KMS-11 (cell line): ENCODE data around the gene ARHGEF28.

Experiments used
- H2AFZ ChIP-seq: fragments of 200-600 bp; sonication (generic); 2 replicates; pipeline ENCODE4 v1.6.1; 2016; ENCODE audit warnings: antibody characterized with exemption, mixed run types, low read depth
- H3K27ac ChIP-seq: fragments of 200-600 bp; sonication (generic); 2 replicates; pipeline ENCODE4 v1.6.1; 2016; ENCODE audit warnings: mild to moderate bottlenecking, mixed run types
- H3K27me3 ChIP-seq: fragments of 200-600 bp; sonication (generic); 2 replicates; pipeline ENCODE4 v1.6.1; 2017; ENCODE audit warnings: mild to moderate bottlenecking, low read depth, mixed run types, moderate library complexity; ENCODE audit not compliant: insufficient read depth
- H3K36me3 ChIP-seq: fragments of 200-600 bp; sonication (generic); 2 replicates; pipeline ENCODE4 v1.6.1; 2017; ENCODE audit warnings: mild to moderate bottlenecking, mixed run types; ENCODE audit not compliant: insufficient read depth
- H3K4me1 ChIP-seq: fragments of 200-600 bp; sonication (generic); 2 replicates; pipeline ENCODE4 v1.6.1; 2016; ENCODE audit warnings: mild to moderate bottlenecking, low read depth, mixed run types; ENCODE audit not compliant: poor library complexity, severe bottlenecking
- H3K4me2 ChIP-seq: fragments of 200-600 bp; sonication (generic); 2 replicates; pipeline ENCODE4 v1.7.0; 2016; ENCODE audit warnings: mild to moderate bottlenecking, mixed run types
- H3K4me3 ChIP-seq: fragments of 200-600 bp; sonication (generic); IDR thresholded peaks from 2 replicates; pipeline ENCODE4 v1.6.1; 2017; ENCODE audit warnings: low read depth, low read length, mixed read lengths; ENCODE audit not compliant: insufficient read depth
- H3K79me2 ChIP-seq: fragments of 200-600 bp; sonication (generic); 2 replicates; pipeline ENCODE4 v1.6.1; 2016; ENCODE audit warnings: low read depth, mixed run types; ENCODE audit not compliant: insufficient read depth
- H3K9ac ChIP-seq: fragments of 200-600 bp; sonication (generic); 2 replicates; pipeline ENCODE4 v1.6.1; 2016; ENCODE audit warnings: mild to moderate bottlenecking, mixed run types
- H4K20me1 ChIP-seq: fragments of 200-600 bp; sonication (generic); 2 replicates; pipeline ENCODE4 v1.6.1; 2016; ENCODE audit warnings: mild to moderate bottlenecking, mixed run types; ENCODE audit not compliant: insufficient read depth
- CTCF ChIP-seq: fragments of 200-600 bp; sonication (generic); conservative IDR thresholded peaks from 2 replicates; pipeline ENCODE4 v1.6.1; 2017; ENCODE audit warnings: low read depth, mild to moderate bottlenecking, antibody characterized with exemption, low read length, moderate library complexity, mixed read lengths

Gene ARHGEF28

GRCh38 chr5:73825199-73825598 is 199.2 kb downstream of the ARHGEF28 start:
- Histone ChIP-seq H3K4me1 (no peaks in the 10 kb centered on the region), H3K4me2 (no peak overlapping the region), H3K27me3 (no peaks in the 10 kb centered on the region), H3K9ac (no peak overlapping the region), H4K20me1 (no peaks in the 10 kb centered on the region), H3K36me3 (no peaks in the 10 kb centered on the region), H2AFZ (no peak overlapping the region), H3K27ac (no peak overlapping the region), H3K79me2 (no peaks in the 10 kb centered on the region), H3K4me3 (no peak overlapping the region)
- TF ChIP-seq CTCF, result no peak

- Histone ChIP-seq H3K9ac (no peak overlapping the region), H3K4me3 (no peak overlapping the region), H3K4me1 (no peaks in the 10 kb centered on the region), H3K36me3 (no peaks in the 10 kb centered on the region), H4K20me1 (no peaks in the 10 kb centered on the region), H2AFZ (no peak overlapping the region), H3K4me2 (no peak overlapping the region), H3K79me2 (no peaks in the 10 kb centered on the region), H3K27ac (no peak overlapping the region), H3K27me3 (no peaks in the 10 kb centered on the region)
- no peak for TF ChIP-seq CTCF
Measured at GRCh38 chr5:73825736-73826135, 199.7 kb downstream of the ARHGEF28 start.

- no peaks in the 10 kb centered on the region for H3K4me1 ChIP-seq
- no peaks in the 10 kb centered on the region for H3K36me3 ChIP-seq
- no peaks in the 10 kb centered on the region for H3K79me2 ChIP-seq
- no peaks in the 10 kb centered on the region for H3K27me3 ChIP-seq
- H4K20me1 ChIP-seq, result no peaks in the 10 kb centered on the region
- no peak overlapping the region for H3K4me2 ChIP-seq
- H2AFZ ChIP-seq, result no peak overlapping the region
- no peak overlapping the region for H3K4me3 ChIP-seq
- no peak overlapping the region for H3K9ac ChIP-seq
- H3K27ac ChIP-seq, result no peak overlapping the region
- no peak for TF ChIP-seq CTCF
Measured at GRCh38 chr5:73826301-73827105, 200.5 kb downstream of the ARHGEF28 start.

GRCh38 chr5:73827106-73827450 is 201.1 kb downstream of the ARHGEF28 start:
- H3K79me2 ChIP-seq, result no peaks in the 10 kb centered on the region
- no peaks in the 10 kb centered on the region for H4K20me1 ChIP-seq
- no peaks in the 10 kb centered on the region for H3K36me3 ChIP-seq
- no peak overlapping the region for H3K4me2 ChIP-seq
- no peaks in the 10 kb centered on the region for H3K27me3 ChIP-seq
- TF ChIP-seq CTCF, result no peak
- no peak overlapping the region for H3K4me3 ChIP-seq
- no peak overlapping the region for H3K27ac ChIP-seq
- no peaks in the 10 kb centered on the region for H3K4me1 ChIP-seq
- H3K9ac ChIP-seq, result no peak overlapping the region
- H2AFZ ChIP-seq, result no peak overlapping the region
